Measurements from ENCODE around the gene GARS1.
A peak's percentile ranks its signal among the peaks of the same experiment; 100 is the strongest.

GARS1 gene

GRCh38 chr7:30556840-30557239 is 37.8 kb upstream of the GARS1 start:
- Histone ChIP-seq H3K9ac (no peak overlapping the region), H3K9me3 (ENCODE audit: control insufficient read depth, low read length) (no peaks in the 10 kb centered on the region), H3K4me3 (ENCODE audit: low read depth, low read length) (no peak overlapping the region), H3K4me1 (peaks cover 6% of the 10 kb centered on the region), H3K4me2 (ENCODE audit: low read length) (no peak overlapping the region), H3K27ac (no peak overlapping the region), H2AFZ (no peak overlapping the region), H3K36me3 (ENCODE audit: control insufficient read depth, insufficient read depth, low read length) (no peaks in the 10 kb centered on the region), H3K27me3 (ENCODE audit: control insufficient read depth, insufficient read depth, low read length) (no peaks in the 10 kb centered on the region), H3K79me2 (no peaks in the 10 kb centered on the region)
- no peak for TF ChIP-seq CTCF (IDR thresholded peaks at IDR 0.05)

- H3K36me3 ChIP-seq (ENCODE audit: control insufficient read depth, insufficient read depth, low read length), result no peaks in the 10 kb centered on the region
These were observed 37.4 kb upstream of the GARS1 start for GRCh38 chr7:30557245-30557644.

GRCh38 chr7:30559611-30560010 is 35.1 kb upstream of the GARS1 start:
- H3K27me3 ChIP-seq (ENCODE audit: control insufficient read depth, insufficient read depth, low read length), result no peaks in the 10 kb centered on the region
- no peak overlapping the region for H3K4me2 ChIP-seq (ENCODE audit: low read length)
- H3K27ac ChIP-seq, result no peak overlapping the region
- no peaks in the 10 kb centered on the region for H3K79me2 ChIP-seq
- peaks cover 4% of the 10 kb centered on the region for H3K4me1 ChIP-seq
- TF ChIP-seq CTCF (IDR thresholded peaks at IDR 0.05), result no peak
- no peaks in the 10 kb centered on the region for H3K9me3 ChIP-seq (ENCODE audit: control insufficient read depth, low read length)
- no peak overlapping the region for H2AFZ ChIP-seq
- H3K36me3 ChIP-seq (ENCODE audit: control insufficient read depth, insufficient read depth, low read length), result no peaks in the 10 kb centered on the region
- H3K4me3 ChIP-seq (ENCODE audit: low read depth, low read length), result no peak overlapping the region
- H3K9ac ChIP-seq, result no peak overlapping the region

More at GRCh38 chr7:30557245-30557644, 37.4 kb upstream of the GARS1 start:
- no peak overlapping the region for H3K4me2 ChIP-seq (ENCODE audit: low read length)
- no peak overlapping the region for H3K4me3 ChIP-seq (ENCODE audit: low read depth, low read length)
- no peak overlapping the region for H3K9ac ChIP-seq
- no peak overlapping the region for H3K27ac ChIP-seq
- TF ChIP-seq CTCF (IDR thresholded peaks at IDR 0.05), result no peak
- H2AFZ ChIP-seq, result no peak overlapping the region
- H3K79me2 ChIP-seq, result no peaks in the 10 kb centered on the region
- peaks cover 4% of the 10 kb centered on the region for H3K4me1 ChIP-seq
- H3K9me3 ChIP-seq (ENCODE audit: control insufficient read depth, low read length), result no peaks in the 10 kb centered on the region
- no peaks in the 10 kb centered on the region for H3K27me3 ChIP-seq (ENCODE audit: control insufficient read depth, insufficient read depth, low read length)

- Histone ChIP-seq H2AFZ (peak overlapping the region; percentile 18), H3K9me3 (ENCODE audit: control insufficient read depth, low read length) (no peaks in the 10 kb centered on the region), H3K4me3 (ENCODE audit: low read depth, low read length) (no peak overlapping the region), H3K79me2 (no peaks in the 10 kb centered on the region), H3K27me3 (ENCODE audit: control insufficient read depth, insufficient read depth, low read length) (no peaks in the 10 kb centered on the region), H3K27ac (peak overlapping the region; percentile 2), H3K36me3 (ENCODE audit: control insufficient read depth, insufficient read depth, low read length) (no peaks in the 10 kb centered on the region), H3K4me2 (ENCODE audit: low read length) (no peak overlapping the region), H3K9ac (no peak overlapping the region), H3K4me1 (peaks cover 4% of the 10 kb centered on the region)
- no peak for TF ChIP-seq CTCF (IDR thresholded peaks at IDR 0.05)
These were observed 33.3 kb upstream of the GARS1 start for GRCh38 chr7:30561389-30561788.

GRCh38 chr7:30562498-30562897 is 32.2 kb upstream of the GARS1 start:
- H3K4me3 ChIP-seq (ENCODE audit: low read depth, low read length), result no peak overlapping the region
- no peaks in the 10 kb centered on the region for H3K27me3 ChIP-seq (ENCODE audit: control insufficient read depth, insufficient read depth, low read length)
- H3K27ac ChIP-seq, result no peak overlapping the region
- peaks cover 4% of the 10 kb centered on the region for H3K4me1 ChIP-seq
- no peak for TF ChIP-seq CTCF (IDR thresholded peaks at IDR 0.05)
- no peak overlapping the region for H2AFZ ChIP-seq
- no peak overlapping the region for H3K4me2 ChIP-seq (ENCODE audit: low read length)
- H3K79me2 ChIP-seq, result no peaks in the 10 kb centered on the region
- H3K9me3 ChIP-seq (ENCODE audit: control insufficient read depth, low read length), result no peaks in the 10 kb centered on the region
- no peaks in the 10 kb centered on the region for H3K36me3 ChIP-seq (ENCODE audit: control insufficient read depth, insufficient read depth, low read length)
- no peak overlapping the region for H3K9ac ChIP-seq
